ENCODE measurements around the gene COX6B2. TPM values are rescaled to one million over a fixed set of nuclear protein-coding genes. Genes with fewer than 3 reads are reported as not detected.

COX6B2 gene
- total RNA-seq, 1 experiment from 2014 or later: 0.80 TPM

GRCh38 chr19:55386493-55386971 lies 32.0 kb upstream of the COX6B2 start:
- Histone ChIP-seq H3K36me3 (ENCODE audit: low read depth, low read length) (peaks cover 39% of the 10 kb centered on the region), H2AFZ (ENCODE audit: low read length) (no peak overlapping the region)

GRCh38 chr19:55385724-55386492 lies 31.4 kb upstream of the COX6B2 start, which contains the start of gene RPL28:
TSS of gene RPL28 (plus strand) at chr19:55385932. CDS start at chr19:55386358, 426 bp downstream.
- no peaks in the 10 kb centered on the region for H3K9me2 ChIP-seq (replicated peaks; ENCODE audit: low read length)
- POLR2A ChIA-PET (ENCODE audit: unreplicated experiment): no interaction called here
- no peak for TF ChIP-seq EZH2 (IDR thresholded peaks at IDR 0.05; ENCODE audit: low read length, unreplicated experiment)
- TF ChIP-seq EZH2phosphoT487 (IDR thresholded peaks at IDR 0.05; ENCODE audit: borderline replicate concordance, low read length): no peak
- no peak for TF ChIP-seq CTCF (conservative IDR thresholded peaks at IDR 0.05; ENCODE audit: low read depth, low read length)
- peak within 1 kb of the TSS; percentile 54 for H3K27ac ChIP-seq (ENCODE audit: low read length)
- H3K79me2 ChIP-seq (ENCODE audit: low read length): peaks cover 73% of the 10 kb centered on the region
- peak within 1 kb of the TSS; percentile 63 for H2AFZ ChIP-seq (ENCODE audit: low read length)
- peaks cover 39% of the 10 kb centered on the region for H3K36me3 ChIP-seq (ENCODE audit: low read depth, low read length)
- H3K4me3 ChIP-seq (ENCODE audit: low read length): peak within 1 kb of the TSS; percentile 98
- H3K27me3 ChIP-seq (ENCODE audit: low read length): no peaks in the 10 kb centered on the region
- peaks cover 7% of the 10 kb centered on the region for H3F3A ChIP-seq (ENCODE audit: low read length, unreplicated experiment)
- peak within 1 kb of the TSS; percentile 95 for H3K9ac ChIP-seq (ENCODE audit: low read length)
- BruUV-seq (replicated peaks): TSS peak; percentile 68
- peaks cover 49% of the 10 kb centered on the region for H4K20me1 ChIP-seq (ENCODE audit: low read length)
- CTCF ChIA-PET: no interaction called here
- ATAC-seq (peak; percentile 71), DNase-seq (peak; percentile 100)
- intact Hi-C loops (cut with micrococcal nuclease): loop anchor here (2.0 to 10.0 kb wide), 3 partner anchors 47 to 171 kb away; partner anchors contain the start of gene KMT5C
- H3K9me3 ChIP-seq (ENCODE audit: low read length): no peaks in the 10 kb centered on the region
- peaks cover 41% of the 10 kb centered on the region for H3K4me1 ChIP-seq (ENCODE audit: insufficient read depth, low read length)
- H3K4me2 ChIP-seq (ENCODE audit: low read length): peak within 1 kb of the TSS; percentile 90

More at GRCh38 chr19:55386493-55386971, 32.0 kb upstream of the COX6B2 start:
- peak overlapping the region; percentile 54; the same call in 1 of the 2 replicates for H3K27ac ChIP-seq (ENCODE audit: low read length)
- no peaks in the 10 kb centered on the region for H3K9me3 ChIP-seq (ENCODE audit: low read length)
- ChIA-PET CTCF (no interaction called here), POLR2A (ENCODE audit: unreplicated experiment) (no interaction called here)
- peak overlapping the region; percentile 98 for H3K4me3 ChIP-seq (ENCODE audit: low read length)
- no peak for TF ChIP-seq EZH2phosphoT487 (IDR thresholded peaks at IDR 0.05; ENCODE audit: borderline replicate concordance, low read length)
- no peak for TF ChIP-seq CTCF (conservative IDR thresholded peaks at IDR 0.05; ENCODE audit: low read depth, low read length)
- TF ChIP-seq EZH2 (IDR thresholded peaks at IDR 0.05; ENCODE audit: low read length, unreplicated experiment): no peak
- ATAC-seq: no peak
- peaks cover 7% of the 10 kb centered on the region for H3F3A ChIP-seq (ENCODE audit: low read length, unreplicated experiment)
- peaks cover 54% of the 10 kb centered on the region for H4K20me1 ChIP-seq (ENCODE audit: low read length)
- BruUV-seq (replicated peaks): no TSS peak
- H3K27me3 ChIP-seq (ENCODE audit: low read length): no peaks in the 10 kb centered on the region
- peak overlapping the region; percentile 95 for H3K9ac ChIP-seq (ENCODE audit: low read length)
- intact Hi-C loops (cut with micrococcal nuclease): loop anchor here (5.0 to 10.0 kb wide), 2 partner anchors 94 to 172 kb away; no protein-coding TSS in a partner anchor
- peak overlapping the region; percentile 90 for H3K4me2 ChIP-seq (ENCODE audit: low read length)
- DNase-seq: no peak
- no peaks in the 10 kb centered on the region for H3K9me2 ChIP-seq (replicated peaks; ENCODE audit: low read length)
- H3K79me2 ChIP-seq (ENCODE audit: low read length): peaks cover 70% of the 10 kb centered on the region
- peaks cover 41% of the 10 kb centered on the region for H3K4me1 ChIP-seq (ENCODE audit: insufficient read depth, low read length)

All from PC-3 (cell line).